Measurements from ENCODE around the gene PNPLA6.

PNPLA6 gene

DNA sequence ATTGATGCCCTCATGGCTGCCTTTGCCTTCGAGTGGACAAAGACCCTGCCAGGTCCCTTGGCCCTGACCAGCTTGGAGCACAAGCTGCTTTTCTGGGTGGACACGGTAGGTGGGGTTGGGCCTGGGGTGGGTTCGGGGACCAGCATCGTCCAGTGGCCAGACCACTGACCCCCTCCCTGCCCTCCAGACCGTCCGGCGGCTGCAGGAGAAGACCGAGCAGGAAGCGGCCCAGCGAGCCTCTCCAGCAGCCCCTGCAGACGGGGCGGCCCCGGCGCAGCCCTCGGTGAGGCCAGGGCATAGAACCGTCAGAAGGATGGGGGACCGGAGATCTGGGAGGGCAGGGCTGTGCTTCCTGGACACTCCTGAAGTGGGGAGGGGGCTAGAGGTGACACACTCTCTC, 70.8 kb downstream of the PNPLA6 start:
- Mint-ChIP-seq H3K4me3 (no peak overlapping the region), H3K9me3 (no peaks in the 10 kb centered on the region), H3K27ac (no peak overlapping the region), H3K36me3 (peaks cover under 1% of the 10 kb centered on the region), H3K4me1 (peaks cover 6% of the 10 kb centered on the region)
- no peak for ATAC-seq
- DNase-seq (ENCODE audit: low spot score in 2 of 2): no peak

GRCh38 chr19:7607212-7607873, 71.8 kb downstream of the PNPLA6 start:
- no peak for ATAC-seq
- no peak for DNase-seq (ENCODE audit: low spot score in 2 of 2)
- no peak overlapping the region for H3K4me3 Mint-ChIP-seq
- H3K27ac Mint-ChIP-seq: no peak overlapping the region
- no peaks in the 10 kb centered on the region for H3K36me3 Mint-ChIP-seq
- no peaks in the 10 kb centered on the region for H3K9me3 Mint-ChIP-seq
- H3K4me1 Mint-ChIP-seq: peaks cover 6% of the 10 kb centered on the region

DNA sequence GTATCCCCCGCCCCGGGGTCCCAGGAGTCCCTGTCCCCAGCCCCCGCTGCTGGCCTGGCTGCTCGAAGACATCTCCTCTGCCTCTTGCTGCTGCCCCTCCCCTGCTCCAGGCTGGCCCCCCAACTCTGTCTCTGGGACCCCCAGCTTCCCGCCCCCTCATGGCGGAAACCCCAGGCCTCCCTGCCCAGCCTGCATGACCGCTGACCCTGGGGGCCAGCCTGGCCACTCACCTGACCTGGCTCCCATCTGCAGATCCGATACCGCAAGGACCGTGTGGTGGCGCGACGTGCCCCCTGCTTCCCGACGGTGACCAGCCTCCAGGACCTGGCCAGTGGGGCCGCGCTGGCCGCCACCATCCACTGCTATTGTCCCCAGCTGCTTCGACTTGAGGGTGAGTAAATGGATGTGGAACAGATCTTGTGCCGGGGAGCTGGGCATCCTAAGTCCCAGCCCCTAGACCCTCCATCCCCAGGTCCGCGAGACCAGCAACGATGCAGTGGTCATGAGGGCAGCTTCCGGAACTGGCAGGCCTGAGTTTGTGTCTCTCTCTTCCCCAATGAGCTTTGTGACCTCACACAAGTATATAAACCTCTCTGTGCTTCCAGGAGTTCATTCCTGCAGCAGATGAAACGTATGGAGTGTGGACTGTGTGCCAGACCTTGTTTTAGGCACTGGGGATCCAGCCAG, 72.5 kb downstream of the PNPLA6 start:
- peaks cover 6% of the 10 kb centered on the region for H3K4me1 Mint-ChIP-seq
- DNase-seq (ENCODE audit: low spot score in 2 of 2) (no peak), ATAC-seq (no peak)
- no peaks in the 10 kb centered on the region for H3K36me3 Mint-ChIP-seq
- H3K4me3 Mint-ChIP-seq: no peak overlapping the region
- no peaks in the 10 kb centered on the region for H3K9me3 Mint-ChIP-seq
- no peak overlapping the region for H3K27ac Mint-ChIP-seq

- Mint-ChIP-seq H3K36me3 (no peaks in the 10 kb centered on the region), H3K4me3 (no peak overlapping the region), H3K4me1 (peaks cover 2% of the 10 kb centered on the region), H3K27ac (no peak overlapping the region), H3K9me3 (no peaks in the 10 kb centered on the region)
- ATAC-seq (no peak), DNase-seq (ENCODE audit: low spot score in 2 of 2) (no peak)
Observed at GRCh38 chr19:7610491-7611240, 75.1 kb downstream of the PNPLA6 start.

Measured in stimulated activated effector memory CD8-positive, alpha-beta T cell treated with anti-CD3 and anti-CD28 coated beads, Interleukin-12 subunit alpha, Interleukin-12 subunit beta, amount 100 ng/mL, for 72 hours (primary cell).